ENCODE data around the gene CLDN5.

CLDN5 gene

DNA sequence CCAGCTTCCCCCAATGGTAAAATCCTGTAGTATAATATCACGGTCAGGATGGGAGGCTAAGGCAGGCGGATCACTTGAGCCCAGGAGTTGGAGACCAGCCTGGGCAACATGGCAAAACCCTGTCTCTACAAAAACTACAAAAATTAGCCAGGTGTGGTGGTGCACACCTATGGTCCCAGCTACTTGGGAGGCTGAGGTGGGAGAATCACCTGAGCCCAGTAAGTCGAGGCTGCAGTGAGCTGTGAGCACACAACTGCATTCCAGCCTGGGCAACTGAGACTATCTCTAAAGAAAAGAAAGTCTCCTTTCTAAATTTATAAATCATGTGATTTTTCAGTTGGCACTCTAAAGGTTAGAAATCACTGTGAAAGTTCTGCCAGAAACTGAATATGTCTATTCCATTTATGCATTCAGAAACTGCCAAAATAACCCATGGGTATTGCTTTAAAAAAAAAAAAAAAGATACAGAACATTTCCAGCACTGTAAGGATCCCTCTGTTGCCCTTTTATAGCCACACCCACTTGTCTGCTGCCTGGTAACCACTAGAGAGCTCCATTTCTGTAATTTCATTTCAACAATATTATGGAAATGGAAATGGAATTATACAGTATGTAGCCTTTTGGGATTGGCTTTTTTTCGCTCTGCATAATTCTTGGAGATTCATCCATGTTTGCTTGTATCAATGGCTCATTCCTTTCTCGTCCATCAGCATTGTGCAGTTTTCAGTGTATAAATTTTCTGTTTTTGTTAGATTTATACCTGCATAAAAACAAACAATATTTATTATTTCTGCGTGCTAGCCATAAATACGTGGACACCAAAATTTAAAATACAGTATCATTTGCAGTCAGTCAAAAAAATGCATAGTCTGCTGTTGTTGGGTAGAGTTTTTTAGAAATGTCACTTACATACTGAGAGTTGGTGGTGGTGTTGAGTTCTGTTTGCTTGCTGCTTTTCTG, 35.0 kb downstream of the CLDN5 start:
- no peak for DNase-seq (ENCODE audit: low read depth)
- in situ Hi-C loops (cut with HindIII; ENCODE audit: low sequenced_read_pairs) = no loop called here
- H3K4me3 ChIP-seq (ENCODE audit: low read depth, low read length) = no peak overlapping the region

DNA sequence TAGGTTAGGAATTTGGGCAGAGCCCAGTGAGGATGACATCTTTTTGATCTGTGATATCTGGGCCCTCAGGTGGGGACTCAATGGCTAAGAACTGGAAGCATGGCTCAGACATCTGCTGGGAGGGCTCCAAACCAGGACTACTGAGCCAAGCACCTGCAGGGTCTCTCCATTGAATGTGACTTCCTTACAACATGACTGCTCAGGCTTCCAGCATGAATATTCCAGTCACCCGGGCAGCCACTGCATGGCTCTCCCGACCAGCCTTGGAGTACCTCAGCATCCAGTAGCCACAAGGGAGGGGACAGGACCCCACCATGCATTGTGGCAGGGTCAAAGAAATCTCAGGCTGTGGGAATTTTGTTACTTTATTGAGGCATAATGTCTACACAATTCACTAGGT, 35.9 kb downstream of the CLDN5 start:
- no peak for DNase-seq (ENCODE audit: low read depth)
- in situ Hi-C loops (cut with HindIII; ENCODE audit: low sequenced_read_pairs) = no loop called here
- TF ChIP-seq, protein P1, sequence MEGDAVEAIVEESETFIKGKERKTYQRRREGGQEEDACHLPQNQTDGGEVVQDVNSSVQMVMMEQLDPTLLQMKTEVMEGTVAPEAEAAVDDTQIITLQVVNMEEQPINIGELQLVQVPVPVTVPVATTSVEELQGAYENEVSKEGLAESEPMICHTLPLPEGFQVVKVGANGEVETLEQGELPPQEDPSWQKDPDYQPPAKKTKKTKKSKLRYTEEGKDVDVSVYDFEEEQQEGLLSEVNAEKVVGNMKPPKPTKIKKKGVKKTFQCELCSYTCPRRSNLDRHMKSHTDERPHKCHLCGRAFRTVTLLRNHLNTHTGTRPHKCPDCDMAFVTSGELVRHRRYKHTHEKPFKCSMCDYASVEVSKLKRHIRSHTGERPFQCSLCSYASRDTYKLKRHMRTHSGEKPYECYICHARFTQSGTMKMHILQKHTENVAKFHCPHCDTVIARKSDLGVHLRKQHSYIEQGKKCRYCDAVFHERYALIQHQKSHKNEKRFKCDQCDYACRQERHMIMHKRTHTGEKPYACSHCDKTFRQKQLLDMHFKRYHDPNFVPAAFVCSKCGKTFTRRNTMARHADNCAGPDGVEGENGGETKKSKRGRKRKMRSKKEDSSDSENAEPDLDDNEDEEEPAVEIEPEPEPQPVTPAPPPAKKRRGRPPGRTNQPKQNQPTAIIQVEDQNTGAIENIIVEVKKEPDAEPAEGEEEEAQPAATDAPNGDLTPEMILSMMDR (IDR thresholded peaks at IDR 0.05; ENCODE audit: low read depth, low read length, missing control alignments) = no peak
- H3K4me3 ChIP-seq (ENCODE audit: low read depth, low read length) = no peak overlapping the region

More for the DNA sequence above, 35.0 kb downstream of the CLDN5 start:
- TF ChIP-seq, protein P1 (IDR thresholded peaks at IDR 0.05; ENCODE audit: low read depth, low read length, missing control alignments) = peak; percentile 5

DNA sequence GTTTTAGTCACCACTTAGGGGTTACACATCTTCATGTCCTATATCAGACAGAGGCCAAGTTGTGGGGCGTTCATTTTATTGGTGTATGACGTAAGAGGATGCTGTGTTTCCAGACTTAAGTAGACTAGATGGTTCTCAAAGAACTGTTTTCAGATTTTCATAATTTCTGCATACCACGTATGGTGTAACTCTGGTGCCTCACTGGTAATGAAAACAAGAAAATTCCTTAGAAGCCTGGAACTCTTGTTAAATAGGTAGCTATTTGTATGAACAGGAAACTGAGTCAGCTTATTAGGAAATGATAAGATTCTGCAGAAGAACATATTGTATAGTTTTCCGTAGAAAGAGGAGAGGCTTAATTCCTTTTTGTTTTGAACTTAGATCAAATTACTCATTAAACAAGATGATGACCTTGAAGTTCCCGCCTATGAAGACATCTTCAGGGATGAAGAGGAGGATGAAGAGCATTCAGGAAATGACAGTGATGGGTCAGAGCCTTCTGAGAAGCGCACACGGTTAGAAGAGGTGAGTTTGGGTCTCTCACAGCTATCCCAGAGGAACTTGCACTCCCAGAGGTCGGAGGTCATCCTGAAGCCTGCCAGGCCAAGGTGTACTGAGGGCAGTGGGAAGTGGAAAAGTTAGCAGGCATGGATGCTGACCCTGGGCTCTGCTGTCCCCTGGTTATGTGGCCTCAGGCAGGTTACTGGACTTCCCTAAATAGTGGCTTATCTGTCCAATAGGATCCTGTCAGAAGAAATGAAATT, 40.5 kb downstream of the CLDN5 start:
- in situ Hi-C loops (cut with HindIII; ENCODE audit: low sequenced_read_pairs) = no loop called here
- no peak for DNase-seq (ENCODE audit: low read depth)
- H3K4me3 ChIP-seq (ENCODE audit: low read depth, low read length) = no peak overlapping the region
- TF ChIP-seq, protein P1 (IDR thresholded peaks at IDR 0.05; ENCODE audit: low read depth, low read length, missing control alignments) = no peak

DNA sequence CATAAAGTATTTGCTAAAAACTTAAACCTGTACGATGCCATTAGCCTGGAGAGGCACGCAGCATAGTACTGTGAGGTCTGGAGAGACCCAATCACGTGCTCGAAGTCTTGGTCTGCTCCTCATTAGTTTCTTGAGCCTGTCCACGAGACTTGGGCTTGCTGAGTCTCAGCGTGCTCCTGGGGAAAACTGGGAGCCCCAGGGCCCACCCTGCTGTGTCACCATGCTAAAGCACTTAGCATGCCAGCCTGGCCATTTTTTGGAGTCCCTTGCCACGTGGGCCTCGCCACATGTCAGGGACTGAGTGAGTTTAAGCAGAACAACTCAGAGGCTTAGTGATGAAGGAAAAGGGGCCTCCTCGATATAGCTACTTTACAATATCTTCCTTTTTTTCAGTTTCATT, 41.9 kb downstream of the CLDN5 start:
- H3K4me3 ChIP-seq (ENCODE audit: low read depth, low read length) = no peak overlapping the region
- DNase-seq (ENCODE audit: low read depth) = no peak
- TF ChIP-seq, protein P1 (IDR thresholded peaks at IDR 0.05; ENCODE audit: low read depth, low read length, missing control alignments) = no peak
- in situ Hi-C loops (cut with HindIII; ENCODE audit: low sequenced_read_pairs) = no loop called here

DNA sequence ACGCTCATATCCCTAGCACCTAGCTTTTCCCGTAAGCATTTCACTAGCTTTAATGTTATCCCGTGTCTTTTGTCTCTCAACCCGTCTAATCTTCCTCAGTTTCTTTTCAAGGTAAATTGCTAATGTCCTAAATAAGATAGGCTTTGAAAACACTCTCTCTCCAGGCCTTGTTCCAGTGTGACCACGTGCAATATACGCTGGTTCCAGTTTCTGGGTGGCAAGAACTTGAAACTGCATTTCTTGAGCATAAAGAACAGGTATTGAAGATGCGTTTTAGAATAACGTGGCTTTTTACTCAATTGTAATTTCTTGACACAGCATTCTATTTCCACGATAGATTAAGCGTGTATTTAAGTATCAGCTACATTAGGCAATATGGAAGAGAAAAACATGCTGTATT, 43.4 kb downstream of the CLDN5 start:
- TF ChIP-seq, protein P1 (IDR thresholded peaks at IDR 0.05; ENCODE audit: low read depth, low read length, missing control alignments) = no peak
- no peak overlapping the region for H3K4me3 ChIP-seq (ENCODE audit: low read depth, low read length)
- no peak for DNase-seq (ENCODE audit: low read depth)
- in situ Hi-C loops (cut with HindIII; ENCODE audit: low sequenced_read_pairs) = no loop called here

DNA sequence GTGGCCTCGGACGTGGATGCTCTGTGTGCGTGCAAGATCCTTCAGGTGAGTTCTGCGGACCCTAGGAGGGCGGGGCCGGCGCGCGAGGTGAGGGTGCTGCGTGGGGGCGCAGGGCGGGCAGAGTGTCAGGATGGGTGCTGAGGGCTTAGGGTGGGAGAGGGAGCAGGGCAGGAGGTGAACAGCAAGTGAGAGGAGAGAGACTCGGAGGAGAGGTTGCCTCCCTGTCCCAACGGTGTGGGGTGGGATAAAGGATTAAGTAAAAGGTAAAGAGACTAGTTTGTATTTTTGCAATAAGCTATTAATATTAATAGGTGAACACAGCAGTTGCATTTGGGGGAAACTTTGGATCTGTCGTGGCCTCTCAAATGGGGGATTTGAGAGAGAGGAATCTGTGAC, 44.0 kb downstream of the CLDN5 start:
- no peak for DNase-seq (ENCODE audit: low read depth)
- H3K4me3 ChIP-seq (ENCODE audit: low read depth, low read length) = peak overlapping the region; percentile 78
- in situ Hi-C loops (cut with HindIII; ENCODE audit: low sequenced_read_pairs) = no loop called here
- TF ChIP-seq, protein P1 (IDR thresholded peaks at IDR 0.05; ENCODE audit: low read depth, low read length, missing control alignments) = no peak
